G401 (cell line): ENCODE data around the gene SEL1L2. TPM values are rescaled to one million over a fixed set of nuclear protein-coding genes. Genes with fewer than 3 reads are reported as not detected.

Source experiments
- DNase-seq: peaks from one replicate; pipeline ENCODE4 v3.0.0-alpha.2; 2015; ENCODE audit warnings: low spot score
- in situ Hi-C: cut with HindIII; loops from 2 replicates; pipeline ENCODE4 v1.10.0; 2016; ENCODE audit warnings: low sequenced_read_pairs, mixed read lengths
- total RNA-seq: library from RNA; depleted of rRNA; stranded (reverse); fragments of >200 nt; shearing (Covaris generic); gene quantifications from 2 replicates; pipeline ENCODE4 v1.2.3, GENCODE V29; 2014

The SEL1L2 gene
- total RNA-seq, 1 experiment from 2014 or later = not detected

DNA sequence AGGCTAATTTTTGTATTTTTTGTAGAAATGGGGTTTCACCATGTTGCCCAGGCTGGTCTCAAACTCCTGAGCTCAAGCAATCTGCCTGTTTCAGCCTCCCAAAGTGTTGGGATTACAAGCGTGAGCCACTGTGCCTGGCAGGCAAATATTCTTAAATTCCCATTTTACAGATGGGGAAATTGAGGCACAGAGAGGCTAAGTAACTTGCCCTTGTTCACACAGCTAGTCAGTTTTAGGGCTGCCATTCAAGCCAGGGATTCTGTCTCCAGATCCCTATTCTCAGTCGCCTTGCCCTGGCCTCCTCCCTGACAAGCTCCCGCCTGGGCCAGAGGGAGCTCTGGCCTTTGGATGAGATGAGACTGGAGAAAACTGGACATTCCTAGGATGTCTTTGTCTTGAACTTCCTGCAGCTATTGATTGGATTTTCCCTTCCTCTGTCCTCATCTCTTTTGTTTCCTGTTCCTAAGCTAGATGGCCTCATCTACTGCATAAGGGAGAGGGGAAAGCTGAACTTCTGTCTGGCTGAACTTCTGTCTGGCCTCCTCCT is 115.1 kb downstream of the SEL1L2 start:
- in situ Hi-C loops = no loop called here
- DNase-seq = no peak

DNA sequence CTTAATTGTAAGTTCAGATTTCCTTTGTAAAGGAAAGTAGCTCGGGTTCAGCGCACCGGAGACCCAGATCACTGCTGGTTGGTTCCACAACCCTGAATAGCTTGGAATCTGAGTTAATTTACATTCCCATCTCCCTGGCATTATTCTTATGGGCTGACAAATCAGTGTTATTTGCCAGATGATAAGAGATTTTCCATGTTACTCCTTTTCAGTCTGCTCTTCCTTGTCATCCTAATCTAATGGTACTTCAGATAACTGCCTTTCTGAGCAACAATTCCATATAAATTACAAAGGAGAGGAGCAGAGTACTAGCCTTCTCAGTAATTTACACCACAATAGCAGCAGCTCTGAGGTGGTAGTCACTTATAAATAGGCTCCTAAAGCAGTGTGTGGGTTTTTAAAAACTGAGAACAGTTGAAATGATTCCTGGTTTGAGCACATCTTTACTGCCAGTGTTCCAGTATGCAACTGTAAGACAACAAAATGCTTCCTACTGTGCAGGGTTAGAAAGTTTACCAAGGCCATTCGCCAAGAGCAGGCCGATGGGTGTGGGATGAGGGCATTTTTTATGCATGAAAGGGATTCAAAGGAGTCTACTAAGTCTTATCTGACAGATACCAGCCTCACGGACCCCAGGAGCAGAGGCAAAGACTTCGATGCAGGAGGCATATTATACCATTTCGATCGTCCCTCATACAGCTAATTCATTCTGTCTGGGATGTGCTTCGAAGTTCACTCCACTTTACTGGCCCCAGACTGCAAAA is 115.8 kb downstream of the SEL1L2 start:
- no peak for DNase-seq
- in situ Hi-C loops = no loop called here

DNA sequence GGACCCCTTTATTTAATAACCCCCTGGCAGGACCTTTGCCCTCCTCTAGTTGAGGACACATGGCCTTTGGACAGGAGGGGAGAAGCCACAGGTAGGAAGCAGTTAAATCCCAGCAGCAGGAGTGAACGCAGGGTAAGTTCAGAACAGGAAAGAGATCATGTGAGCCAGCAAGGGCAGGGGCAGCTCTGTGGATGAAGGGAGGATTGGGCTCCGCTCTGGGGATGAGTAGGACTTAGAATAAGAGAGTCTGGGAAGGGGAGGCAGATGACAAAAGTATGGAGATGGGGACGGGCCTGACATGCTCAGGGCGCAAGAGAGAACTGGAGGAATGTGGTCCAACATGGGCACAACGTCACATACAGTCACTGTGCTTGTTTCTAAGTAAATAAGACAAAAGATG is 116.6 kb downstream of the SEL1L2 start:
- no peak for DNase-seq

DNA sequence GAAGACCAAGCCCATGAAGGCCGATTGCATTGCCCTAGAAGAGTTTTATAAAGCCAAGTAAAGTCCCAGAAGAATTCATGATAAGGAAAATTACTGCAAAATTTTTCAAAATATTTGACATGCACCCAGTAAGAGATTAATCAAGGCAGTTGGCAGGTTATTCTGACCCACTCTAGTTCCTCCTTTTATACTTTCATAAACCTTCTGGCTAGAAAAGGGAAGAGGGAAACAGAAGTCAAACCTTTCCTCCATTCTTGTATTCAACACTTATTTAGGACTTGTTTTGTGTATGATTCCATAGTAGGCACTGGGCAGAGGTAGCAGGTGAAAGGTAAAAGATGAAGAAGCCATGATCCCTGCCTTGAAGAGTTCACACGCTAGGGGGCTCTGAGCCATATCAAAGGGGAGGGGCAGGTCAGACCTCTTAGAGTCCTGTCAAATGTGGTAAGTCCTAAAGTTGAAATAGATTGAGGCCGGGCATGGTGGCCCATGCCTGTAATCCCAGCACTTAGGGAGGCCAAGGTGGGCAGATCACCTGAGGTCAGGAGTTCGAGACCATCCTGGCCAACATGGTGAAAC is 120.2 kb downstream of the SEL1L2 start:
- in situ Hi-C loops = no loop called here
- DNase-seq = no peak

More for the DNA sequence above, 116.6 kb downstream of the SEL1L2 start:
- in situ Hi-C loops = no loop called here

DNA sequence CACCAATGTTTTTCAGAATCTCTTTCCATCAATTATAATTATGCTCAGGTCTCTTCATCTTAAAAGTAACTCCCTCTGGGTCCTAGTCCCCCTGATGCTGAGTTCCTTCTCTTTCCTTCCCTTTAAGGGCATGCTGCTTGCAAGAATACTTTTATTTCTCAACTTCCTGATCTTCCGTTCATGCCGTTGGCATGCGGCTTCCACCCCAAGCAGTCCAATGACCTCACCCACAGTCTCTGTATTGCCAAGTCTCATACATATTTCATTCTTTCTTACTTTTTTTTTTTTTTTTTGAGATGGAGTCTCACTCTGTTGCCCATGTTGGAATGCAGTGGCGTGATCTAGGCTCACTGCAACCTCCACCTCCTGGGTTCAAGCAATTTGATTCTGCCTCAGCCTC is 122.1 kb downstream of the SEL1L2 start:
- in situ Hi-C loops = no loop called here
- no peak for DNase-seq

DNA sequence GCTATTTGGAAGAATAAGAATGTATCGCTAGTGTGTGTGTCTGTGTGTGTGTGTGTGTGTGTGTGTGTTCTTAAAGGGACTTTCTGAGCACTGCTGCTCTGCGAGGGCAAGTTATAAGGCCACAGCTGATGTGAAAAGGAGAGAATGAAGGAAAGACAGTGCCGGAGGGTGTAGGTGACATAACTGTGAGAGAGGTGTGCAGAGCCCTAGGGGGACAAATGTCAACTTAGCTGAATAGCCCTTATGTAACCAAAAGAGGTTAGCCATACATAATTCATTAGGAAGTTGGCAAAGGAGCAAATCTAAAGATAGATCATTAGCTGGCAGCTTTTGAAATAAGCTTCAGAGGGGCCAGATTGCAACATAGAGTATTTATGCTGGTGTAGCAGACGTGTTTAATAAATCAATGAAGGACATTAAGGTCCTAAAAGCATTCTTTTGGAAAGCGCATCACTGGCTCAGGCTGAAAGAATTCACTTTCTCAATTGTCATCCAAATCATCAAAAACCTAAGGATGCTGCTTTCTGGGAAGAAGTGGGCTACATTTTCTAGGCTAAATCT is 124.5 kb downstream of the SEL1L2 start:
- in situ Hi-C loops = no loop called here
- DNase-seq = peak; percentile 57

DNA sequence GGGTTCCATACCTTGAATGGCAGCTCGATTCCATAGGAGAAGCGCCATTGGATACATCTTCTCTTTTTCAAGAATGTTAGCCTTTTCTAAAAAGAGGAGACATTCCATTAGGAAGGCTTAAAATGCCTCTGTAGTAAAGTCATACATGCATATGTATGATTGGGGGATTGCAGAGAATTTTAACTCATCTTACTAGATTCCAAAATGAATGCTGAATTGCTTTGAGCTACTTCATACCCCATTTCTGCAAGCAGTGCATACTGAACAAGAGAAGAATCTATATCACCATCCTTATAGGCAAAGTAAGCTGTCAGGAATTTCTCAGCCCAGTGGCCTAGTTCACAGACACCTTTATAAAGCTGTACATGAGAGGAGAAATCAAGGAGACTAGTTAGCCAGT is 125.3 kb downstream of the SEL1L2 start:
- in situ Hi-C loops = no loop called here
- DNase-seq = peak; percentile 22

DNA sequence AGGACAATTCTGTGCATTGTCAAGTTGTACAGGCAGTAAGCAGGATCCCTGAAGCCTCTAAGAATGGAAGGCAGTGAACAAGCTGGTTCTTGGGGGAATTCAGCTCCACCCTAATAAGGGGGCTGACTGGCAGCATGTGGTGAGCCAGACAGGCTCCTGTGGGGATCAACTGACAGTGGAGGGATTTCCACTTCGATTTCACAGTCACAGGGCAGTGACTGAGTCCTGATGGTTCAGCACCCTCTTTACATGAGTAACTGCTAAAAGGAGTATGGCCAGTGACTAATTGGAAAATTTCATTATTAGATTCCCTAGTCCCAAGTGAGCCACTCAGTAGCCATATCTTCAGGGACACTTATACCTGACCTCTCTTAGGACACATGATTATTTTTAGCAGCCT is 127.2 kb downstream of the SEL1L2 start:
- in situ Hi-C loops = no loop called here
- no peak for DNase-seq

DNA sequence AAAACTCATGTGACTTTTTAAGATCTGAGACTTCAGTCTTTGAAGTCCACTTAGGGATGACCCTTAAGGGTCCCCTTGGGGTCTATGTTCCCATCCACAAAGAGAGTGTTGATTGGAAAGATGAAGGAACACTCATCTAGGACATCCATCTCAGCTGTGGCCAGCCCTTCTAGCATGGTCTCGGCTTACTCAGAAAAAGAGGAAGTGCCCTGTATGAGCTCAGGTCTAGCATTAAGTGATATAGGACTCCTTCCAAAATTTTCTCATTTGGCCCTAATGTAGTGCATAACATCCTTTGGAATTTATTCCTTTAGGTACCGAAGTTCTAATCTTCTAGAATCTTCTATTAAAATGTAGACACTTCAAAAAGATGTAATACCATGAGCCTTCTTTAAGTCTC is 128.2 kb downstream of the SEL1L2 start:
- no peak for DNase-seq
- in situ Hi-C loops = no loop called here

DNA sequence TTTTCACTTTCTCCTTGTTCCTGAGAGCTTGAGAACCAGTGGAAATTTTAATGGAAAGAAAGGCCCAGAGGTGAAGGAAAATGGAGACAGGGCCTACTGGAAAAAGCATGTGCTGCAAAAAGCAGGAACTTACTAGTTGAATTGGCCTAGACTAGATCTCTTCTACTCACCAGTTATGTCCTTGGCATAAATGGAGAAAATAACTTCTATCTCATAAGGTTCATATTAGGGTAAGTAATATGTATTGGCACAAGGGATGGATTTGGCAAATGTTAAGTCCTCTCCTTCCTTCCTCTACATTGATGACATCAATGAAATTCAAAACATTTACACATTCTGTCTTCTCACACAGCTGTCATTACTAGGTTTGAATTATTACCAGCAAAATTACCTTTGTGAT is 131.5 kb downstream of the SEL1L2 start:
- DNase-seq = no peak
- in situ Hi-C loops = no loop called here

DNA sequence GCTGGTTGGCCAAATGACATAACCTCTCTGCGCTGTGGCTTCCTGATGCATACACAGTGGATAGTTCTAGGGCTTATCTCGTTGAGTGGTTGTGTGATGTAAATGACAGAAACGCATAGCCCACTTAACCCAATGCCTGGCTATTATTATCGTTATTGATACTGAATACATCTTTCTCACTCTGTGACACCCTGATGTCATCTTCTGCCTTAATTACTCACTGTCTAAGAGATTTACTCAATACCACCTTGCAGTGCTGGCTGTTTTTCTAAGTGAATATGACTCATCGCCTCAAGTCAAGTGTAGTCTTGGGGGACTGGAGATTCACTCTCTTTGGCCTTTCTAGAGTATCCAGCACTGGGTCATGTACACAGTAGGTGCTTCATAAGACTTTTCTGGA is 132.0 kb downstream of the SEL1L2 start:
- DNase-seq = no peak
- in situ Hi-C loops = no loop called here

DNA sequence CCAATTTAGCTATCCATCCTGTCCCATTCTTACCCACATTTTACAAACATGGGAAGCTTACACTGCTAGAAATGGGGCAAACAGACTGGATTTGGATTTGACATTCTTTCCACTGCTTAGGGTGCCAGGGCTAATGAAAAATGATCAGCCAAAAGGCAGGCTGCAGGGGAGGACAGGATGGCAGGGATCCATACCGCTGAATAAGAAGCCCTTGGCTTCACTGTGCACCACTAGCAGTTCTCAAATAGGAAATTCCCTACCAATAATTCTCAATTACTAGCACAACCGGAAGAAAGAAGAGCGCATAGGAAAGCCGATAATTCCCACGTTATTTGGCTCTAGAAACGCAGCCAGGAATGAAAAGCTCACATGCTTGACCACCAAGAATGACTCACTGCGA is 132.5 kb downstream of the SEL1L2 start:
- in situ Hi-C loops = no loop called here
- DNase-seq = peak; percentile 72

DNA sequence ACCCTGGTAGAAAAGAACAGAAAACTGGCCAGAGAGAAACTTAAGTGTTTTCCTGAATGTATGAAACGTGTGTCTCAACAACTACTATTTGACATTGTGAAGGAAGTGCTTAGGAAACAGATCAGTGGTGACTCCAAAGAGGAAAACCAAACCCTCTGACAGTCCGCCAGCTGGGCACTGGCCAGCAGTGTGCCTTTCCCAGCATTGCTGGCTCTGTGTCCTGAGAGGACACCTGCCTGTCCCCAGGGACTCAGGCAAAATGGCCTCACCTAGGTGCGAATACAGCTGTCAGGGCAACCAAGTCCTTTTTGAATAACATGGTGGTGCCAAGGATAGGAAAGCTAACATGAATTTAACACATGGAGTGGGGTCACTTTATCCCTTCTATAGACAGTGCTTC is 133.1 kb downstream of the SEL1L2 start:
- peak; percentile 70 for DNase-seq
- in situ Hi-C loops = no loop called here

DNA sequence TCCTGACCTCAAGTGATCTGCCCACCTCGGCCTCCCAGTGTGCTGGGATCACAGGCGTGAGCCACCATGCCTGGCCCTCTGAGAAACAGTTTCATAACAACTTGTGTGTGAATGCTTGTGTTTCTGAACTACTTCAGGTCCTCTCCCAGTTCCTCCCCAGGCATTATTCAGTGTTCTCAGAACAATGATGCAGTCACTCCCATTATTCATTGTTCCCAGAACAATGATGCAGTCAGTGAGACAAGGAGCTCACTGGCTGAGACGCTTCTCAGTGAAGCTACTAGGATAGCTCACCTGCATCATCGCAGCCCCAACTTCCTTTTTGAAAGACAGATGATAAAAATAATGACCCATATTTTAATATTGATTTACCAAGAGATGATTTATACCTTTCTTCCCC is 134.1 kb downstream of the SEL1L2 start:
- DNase-seq = no peak
- in situ Hi-C loops = no loop called here

DNA sequence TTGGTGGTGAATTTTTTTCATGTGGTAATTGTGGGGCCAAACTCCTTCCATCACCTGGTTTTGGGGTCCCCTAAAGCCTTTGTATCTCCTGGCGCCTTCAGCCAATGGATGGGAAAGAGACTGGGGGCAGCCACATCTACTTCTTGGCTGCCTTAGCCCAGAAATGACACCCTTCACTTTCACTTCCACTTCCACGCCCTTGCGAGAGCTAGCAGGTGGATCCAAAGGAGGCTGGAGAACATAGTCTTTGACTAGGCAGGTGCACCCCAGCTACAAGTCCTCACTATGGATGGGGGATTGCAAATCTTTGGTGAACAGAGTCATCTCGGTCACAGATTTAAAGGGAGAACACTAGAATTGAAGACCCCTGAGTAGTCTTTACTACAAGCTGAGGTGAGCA is 134.8 kb downstream of the SEL1L2 start:
- no peak for DNase-seq
- in situ Hi-C loops = no loop called here

DNA sequence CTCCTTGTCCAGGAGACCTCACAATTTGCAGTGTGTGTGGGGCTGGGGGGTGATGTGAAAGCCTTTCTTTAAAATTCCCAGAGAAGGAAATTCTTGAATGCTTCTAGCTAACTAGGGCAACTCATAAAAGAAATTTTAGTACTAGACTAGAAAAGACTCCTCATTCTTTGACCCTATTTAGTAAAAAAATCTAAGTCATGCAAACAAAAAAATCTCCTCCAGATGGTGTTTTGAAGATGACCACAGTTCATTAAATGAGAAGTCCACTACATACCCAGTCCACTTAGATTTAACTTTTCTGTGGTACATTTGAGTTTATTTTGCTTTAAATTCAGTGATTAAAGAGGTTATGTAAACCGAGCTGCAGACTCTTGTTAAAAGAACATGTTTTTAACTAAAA is 138.1 kb downstream of the SEL1L2 start:
- DNase-seq = no peak
- in situ Hi-C loops = no loop called here

DNA sequence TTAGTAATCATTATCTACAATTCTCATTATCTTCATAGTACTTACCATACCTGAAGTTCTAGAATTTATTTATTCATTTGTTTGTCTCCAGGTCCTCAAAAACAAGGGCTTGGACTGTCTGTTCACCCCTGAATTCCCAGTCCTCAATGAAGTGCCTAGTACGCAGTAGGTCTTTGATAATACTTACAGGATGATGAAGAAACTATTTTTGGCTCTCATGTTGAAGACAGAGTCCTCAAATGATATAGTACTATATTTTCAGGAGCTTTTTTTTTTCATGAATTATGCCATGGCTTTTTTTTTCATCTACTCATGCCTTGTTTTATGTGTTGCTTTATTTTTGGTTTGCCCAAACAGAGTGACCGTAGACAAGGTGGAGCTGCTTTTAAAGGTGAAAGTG is 139.1 kb downstream of the SEL1L2 start:
- in situ Hi-C loops = no loop called here

DNA sequence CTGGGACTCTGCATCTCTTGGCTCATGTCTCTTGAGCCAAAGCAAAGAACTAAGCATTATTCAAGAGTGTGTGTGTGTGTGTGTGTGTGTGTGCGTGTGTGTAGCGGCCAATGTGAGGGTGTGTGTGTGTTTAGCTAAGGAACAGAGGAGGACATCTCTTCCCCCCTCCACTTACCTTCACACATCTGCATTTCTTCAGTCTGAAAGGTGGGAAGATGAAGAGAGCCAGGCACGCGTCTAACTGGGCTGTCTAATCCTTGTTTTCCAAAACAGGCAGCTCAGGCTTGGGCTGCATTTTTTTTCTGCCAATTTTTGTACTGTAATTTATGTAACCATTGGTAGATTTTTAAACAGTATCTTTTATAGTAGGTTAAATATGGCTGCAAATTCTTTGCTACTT is 146.1 kb downstream of the SEL1L2 start:
- in situ Hi-C loops = no loop called here
- DNase-seq = no peak

More for the DNA sequence above, 139.1 kb downstream of the SEL1L2 start:
- no peak for DNase-seq

DNA sequence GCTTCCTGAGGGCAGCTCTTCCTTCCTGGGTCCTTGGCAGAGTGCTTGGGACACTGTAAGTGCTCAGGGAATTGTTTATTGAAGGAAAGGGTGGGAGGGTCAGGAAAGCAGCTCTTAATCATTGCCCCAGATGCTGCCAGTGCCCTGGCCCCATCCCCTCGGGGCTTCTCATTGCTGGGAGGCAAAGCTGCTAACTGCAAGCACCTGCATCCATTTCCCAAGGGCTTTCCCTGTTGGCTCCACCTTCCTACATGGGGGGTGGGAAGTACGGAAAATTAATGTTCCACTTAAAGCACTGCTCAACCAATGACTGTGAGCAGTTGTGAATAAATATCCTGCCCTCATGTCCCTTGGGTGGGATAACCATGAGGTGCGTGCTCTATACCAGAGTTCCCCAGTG is 149.2 kb downstream of the SEL1L2 start:
- in situ Hi-C loops = no loop called here
- DNase-seq = no peak

DNA sequence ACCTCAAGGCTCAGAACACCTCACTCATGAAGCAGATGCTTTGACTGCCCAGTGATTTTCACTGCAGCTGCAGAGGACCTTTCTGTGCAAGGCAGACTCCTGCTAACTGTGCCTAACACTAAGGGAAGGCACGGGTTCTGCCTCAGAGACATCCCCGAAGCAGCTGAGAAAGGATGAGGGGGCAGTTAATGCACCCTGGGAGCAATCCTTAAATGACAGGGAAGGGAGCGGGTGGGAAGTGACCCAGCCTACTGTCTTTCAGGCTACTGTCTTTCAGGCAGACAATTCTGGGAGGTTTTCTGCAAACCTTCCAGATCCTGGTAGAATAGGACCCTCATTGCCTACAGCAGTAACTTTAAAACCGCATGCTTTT is 150.3 kb downstream of the SEL1L2 start:
- in situ Hi-C loops = no loop called here

More for the DNA sequence above, 150.3 kb downstream of the SEL1L2 start:
- no peak for DNase-seq
